Spleen (tissue), 7 donors: ENCODE measurements around the gene G6PD.
"Not testable (repeated sequence)": the region's sequence is repeated elsewhere in the genome, so short reads cannot be mapped to it uniquely, and the experiment has no call there.

ENCODE experiments used
- POLR2A ChIP-seq, 3 donors: fragments of 450-650 bp; IDR thresholded peaks; one replicate each; pipeline ENCODE4 v1.5.1; 2017; ENCODE audit warnings: antibody characterized with exemption in 3 of 3, mild to moderate bottlenecking in 1 of 3
- TF ChIP-seq, protein P1 (sequence below), 11 experiments: fragments of 200-600 bp in 7 of 11; fragments of 450-650 bp in 4 of 11; sonication (generic) in 4 of 11; IDR thresholded peaks in 8 of 11; conservative IDR thresholded peaks in 3 of 11; 1 replicate in 7 of 11; 2 replicates in 4 of 11; pipeline versions ENCODE4 v1.4.0 to v1.8.0; 2016 to 2021; ENCODE audit warnings: antibody characterized with exemption in 11 of 11, inconsistent platforms in 4 of 11, mild to moderate bottlenecking in 1 of 11
- donor health status: DM: no; HTN: no; CAD: no; lungs with moderate emphysema.
- donor health status: DM: no; HTN: no; CAD: no.
- donor health status: DM: no; HTN: no; CAD: no.

DNA sequence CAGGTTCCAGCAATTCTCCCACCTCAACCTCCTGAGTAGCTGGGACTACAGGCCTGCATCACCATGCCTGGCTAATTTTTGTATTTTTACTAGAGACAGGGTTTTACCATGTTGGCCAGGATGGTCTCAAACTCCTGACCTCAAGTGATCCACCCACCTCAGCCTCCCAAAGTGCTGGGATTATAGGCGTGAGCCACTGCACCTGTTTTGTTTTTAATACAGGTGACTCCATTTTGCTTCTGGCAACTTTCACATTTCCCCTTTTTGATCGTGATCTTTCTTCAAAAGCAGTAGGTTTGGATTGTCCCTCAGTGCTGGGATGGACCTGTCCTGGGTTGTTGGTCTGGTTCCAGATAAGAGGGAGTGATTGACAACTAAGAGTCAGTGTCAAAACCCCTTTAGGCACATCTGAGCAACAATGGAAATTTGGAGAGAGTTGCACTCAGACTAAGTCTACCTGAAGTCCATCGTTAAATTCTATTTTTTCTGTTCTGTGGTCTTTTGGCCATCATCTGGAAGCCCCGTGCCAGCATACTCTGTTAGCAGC, 50.0 kb downstream of the G6PD start:
- TF ChIP-seq, protein P1, sequence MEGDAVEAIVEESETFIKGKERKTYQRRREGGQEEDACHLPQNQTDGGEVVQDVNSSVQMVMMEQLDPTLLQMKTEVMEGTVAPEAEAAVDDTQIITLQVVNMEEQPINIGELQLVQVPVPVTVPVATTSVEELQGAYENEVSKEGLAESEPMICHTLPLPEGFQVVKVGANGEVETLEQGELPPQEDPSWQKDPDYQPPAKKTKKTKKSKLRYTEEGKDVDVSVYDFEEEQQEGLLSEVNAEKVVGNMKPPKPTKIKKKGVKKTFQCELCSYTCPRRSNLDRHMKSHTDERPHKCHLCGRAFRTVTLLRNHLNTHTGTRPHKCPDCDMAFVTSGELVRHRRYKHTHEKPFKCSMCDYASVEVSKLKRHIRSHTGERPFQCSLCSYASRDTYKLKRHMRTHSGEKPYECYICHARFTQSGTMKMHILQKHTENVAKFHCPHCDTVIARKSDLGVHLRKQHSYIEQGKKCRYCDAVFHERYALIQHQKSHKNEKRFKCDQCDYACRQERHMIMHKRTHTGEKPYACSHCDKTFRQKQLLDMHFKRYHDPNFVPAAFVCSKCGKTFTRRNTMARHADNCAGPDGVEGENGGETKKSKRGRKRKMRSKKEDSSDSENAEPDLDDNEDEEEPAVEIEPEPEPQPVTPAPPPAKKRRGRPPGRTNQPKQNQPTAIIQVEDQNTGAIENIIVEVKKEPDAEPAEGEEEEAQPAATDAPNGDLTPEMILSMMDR (IDR thresholded peaks at IDR 0.05 in 8 of 11, conservative IDR thresholded peaks at IDR 0.05 in 3 of 11): not testable (repeated sequence)
- not testable (repeated sequence) for TF ChIP-seq POLR2A (IDR thresholded peaks at IDR 0.05)
